GM18951 (cell line): ENCODE measurements around the gene S100P.
"Not testable (repeated sequence)": the region's sequence is repeated elsewhere in the genome, so short reads cannot be mapped to it uniquely, and the experiment has no call there.

Experiments used
- POLR2A ChIP-seq: IDR thresholded peaks from 4 replicates; pipeline ENCODE4 v1.6.1; 2011; ENCODE audit warnings: mild to moderate bottlenecking; ENCODE audit not compliant: insufficient read length, insufficient read depth; ENCODE audit errors: extremely low read depth
- in situ Hi-C: fragments of 300-500 bp; cut with MboI; formaldehyde crosslinking; loops from one replicate; pipeline ENCODE4 v1.12.0; 2022; ENCODE audit warnings: low sequenced_read_pairs, mixed read lengths, inconsistent platforms; ENCODE audit not compliant: unreplicated experiment

S100P gene

DNA sequence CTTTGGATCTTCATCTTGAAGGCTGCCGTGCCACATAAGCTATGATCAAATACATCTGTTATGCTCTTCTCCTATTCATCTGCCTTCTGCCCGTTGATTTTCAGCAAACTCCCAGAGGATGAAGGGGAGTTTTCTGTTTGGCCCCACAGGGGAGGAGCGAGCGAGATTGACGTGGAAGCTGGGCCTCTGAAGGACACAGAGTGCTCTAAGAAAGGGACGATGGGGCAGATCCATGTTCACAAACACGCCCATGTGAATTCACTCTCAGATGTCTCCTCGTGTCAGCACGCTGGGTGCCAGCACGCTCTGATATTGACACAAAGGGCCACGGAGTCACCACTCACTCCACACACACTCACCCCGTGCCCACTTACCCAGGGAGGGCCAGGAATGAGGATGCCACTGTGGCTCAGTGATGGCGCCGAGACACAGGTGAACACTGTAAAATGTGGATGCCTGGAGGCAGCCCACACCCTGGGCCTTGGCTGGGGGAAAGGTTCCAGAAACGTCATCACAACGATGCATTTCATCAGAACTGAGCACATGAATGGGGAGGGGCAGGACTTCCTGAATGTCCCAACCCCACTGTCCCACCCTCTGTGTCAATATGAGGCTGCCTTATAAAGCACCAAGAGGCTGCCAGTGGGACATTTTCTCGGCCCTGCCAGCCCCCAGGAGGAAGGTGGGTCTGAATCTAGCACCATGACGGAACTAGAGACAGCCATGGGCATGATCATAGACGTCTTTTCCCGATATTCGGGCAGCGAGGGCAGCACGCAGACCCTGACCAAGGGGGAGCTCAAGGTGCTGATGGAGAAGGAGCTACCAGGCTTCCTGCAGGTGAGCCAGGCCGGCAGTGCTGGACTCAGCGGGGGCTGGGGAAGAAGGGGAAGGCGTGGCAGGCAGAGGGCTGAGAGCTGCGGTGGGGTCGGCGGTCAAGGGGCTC lies at the start of gene S100P:
Gene S100P (plus strand): TSS at position 648 of the 946 bp plus-strand sequence. CDS start 55 bp downstream, at position 703.
- in situ Hi-C loops = no loop called here

DNA sequence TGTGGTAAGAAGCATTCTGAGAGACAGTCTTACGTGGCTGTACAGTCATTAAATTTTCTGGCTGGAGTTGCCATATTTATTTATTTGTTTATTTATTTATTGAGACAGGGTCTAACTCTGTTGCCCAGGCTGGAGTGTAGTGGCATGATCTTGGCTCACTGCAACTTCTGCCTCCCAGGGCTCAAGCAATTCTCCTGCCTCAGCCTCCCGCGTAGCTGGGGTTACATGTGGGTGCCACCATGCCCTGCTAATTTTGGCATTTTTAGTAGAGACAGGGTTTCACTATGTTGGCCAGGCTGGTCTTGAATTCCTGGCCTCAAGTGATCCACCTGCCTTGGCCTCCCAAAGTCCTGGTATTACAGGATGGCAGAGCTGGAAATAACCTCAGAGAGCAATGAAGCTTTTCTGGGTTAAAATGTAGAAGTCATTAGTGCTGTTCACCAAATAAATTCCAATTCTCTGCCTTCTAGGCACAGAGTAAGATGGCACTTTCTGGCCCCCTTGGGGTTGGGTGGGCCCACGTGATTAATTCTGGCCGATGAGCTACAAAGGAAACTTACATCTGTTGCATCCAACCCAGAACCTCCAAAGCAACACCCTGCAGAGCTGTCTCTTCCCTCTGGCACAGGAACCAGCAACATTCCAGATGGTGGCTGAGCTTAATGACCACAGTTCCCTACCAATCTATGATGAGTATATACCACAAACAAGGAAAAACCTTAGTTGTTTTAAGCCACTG lies 48.7 kb upstream of the S100P start:
- TF ChIP-seq POLR2A = no peak
- in situ Hi-C loops = no loop called here

More for the DNA sequence above, at the start of gene S100P:
- no peak for TF ChIP-seq POLR2A

DNA sequence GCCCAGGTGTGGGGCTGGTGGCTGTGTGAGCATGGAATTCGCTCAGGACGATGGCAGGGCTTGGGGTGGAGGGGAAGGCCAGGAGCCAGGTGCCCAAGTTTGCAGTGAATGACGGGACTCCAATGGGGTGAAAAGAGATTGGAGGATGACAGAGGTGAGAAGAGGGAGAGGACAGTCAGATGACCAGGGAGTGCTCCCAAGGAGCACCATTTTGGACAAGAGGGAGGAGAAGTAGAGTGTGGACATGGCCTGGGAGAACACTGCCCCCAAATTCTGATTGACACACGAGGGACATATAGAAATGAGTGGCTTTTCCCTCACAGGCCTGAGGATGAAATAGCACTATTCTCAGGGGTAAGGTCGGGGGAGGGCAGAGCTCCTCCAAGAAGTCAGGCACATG lies 46.5 kb upstream of the S100P start:
- TF ChIP-seq POLR2A = no peak
- in situ Hi-C loops = no loop called here

DNA sequence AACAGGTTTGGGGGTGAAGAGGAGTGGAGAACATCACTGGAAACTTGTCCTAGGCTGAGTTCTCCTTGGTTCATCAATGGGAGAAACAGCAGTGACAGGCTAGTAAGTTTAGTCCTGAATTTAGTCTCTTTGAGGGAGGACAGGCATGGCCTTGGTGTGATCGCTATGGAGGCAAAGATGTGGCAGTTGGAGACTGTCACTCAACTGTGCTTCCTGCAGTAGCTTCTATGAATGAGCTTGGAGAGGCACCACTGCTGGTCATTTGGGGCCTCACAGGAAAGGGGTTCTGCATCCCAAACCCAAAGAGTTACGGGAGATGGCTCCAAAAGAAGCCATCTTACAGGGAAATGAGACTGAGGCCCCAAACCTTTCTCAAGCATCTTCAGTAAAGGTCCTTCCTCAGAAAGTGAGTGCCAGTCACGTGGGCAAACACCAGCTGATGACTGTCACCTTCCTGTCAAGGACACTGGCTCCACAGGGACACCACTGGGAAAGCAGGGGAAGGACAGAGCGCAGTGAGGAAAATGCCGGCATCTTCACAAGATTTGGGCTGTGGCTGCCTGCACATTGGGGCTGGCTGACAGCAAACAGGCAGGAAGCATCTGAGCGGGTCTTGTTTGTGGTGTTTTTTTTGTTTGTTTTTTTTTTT lies 46.0 kb upstream of the S100P start:
- TF ChIP-seq POLR2A = no peak
- in situ Hi-C loops = no loop called here

DNA sequence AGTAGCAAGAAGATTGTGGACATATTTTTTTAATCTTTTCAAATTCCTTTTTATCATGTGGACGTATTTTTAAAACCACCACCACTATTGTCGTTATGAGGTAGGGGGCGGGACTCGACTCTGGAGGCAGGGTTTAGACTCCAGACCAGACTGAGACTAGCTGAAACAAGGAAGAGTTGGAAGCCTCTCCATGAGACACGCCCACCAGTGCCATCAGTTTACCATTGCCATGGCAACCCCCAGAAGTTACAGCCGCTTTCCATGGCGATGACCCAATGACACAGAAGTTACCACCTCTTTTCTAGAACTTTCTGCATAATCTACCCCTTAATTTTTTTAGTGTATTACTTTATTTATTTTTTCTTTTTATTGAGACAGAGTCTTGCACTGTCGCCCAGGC lies 44.5 kb upstream of the S100P start:
- in situ Hi-C loops = no loop called here
- TF ChIP-seq POLR2A = no peak

DNA sequence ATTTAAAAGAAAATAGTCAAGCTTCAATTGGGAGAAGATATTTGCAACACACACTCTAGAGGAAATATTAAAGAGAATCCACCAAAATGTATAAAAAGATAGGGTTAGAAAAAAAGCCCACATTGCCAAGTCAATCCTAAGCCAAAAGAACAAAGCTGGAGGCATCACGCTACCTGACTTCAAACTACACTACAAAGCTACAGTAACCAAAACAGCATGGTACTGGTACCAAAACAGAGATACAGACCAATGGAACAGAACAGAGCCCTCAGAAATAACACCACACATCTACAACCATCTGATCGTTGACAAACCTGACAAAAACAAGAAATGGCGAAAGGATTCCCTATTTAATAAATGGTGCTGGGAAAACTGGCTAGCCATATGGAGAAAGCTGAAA lies 39.5 kb upstream of the S100P start:
- in situ Hi-C loops = not testable (repeated sequence)

DNA sequence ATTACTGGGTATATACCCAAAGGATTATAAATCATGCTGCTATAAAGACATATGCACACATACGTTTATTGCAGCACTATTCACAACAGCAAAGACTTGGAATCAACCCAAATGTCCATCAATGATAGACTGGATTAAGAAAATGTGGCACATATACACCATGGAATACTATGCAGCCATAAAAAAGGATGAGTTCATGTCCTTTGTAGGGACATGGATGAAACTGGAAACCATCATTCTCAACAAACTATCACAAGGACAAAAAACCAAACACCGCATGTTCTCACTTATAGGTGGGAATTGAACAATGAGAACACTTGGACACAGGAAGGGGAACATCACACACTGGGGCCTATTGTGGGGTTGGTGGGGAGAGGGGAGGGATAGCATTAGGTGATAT lies 38.4 kb upstream of the S100P start:
- in situ Hi-C loops = not testable (repeated sequence)

DNA sequence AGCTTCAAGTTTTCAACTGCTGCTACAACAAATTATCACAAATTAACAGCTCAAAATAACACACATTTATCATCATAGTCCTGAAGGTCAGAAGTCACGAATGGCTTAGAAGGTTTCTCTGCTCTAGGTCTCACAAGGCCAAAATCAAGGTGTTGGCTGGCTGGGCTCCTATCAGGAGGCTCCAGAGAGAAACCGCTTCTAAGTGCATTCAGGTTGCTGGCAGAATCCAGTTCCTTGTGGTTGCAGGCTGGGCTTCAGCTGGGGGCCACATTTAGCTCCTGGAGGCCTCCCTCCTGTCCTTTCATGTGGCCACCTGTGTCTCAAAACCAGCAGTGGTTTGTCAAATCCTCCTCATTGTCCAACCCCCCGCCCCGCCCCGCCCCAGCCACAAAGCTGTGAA lies 37.8 kb upstream of the S100P start:
- in situ Hi-C loops = no loop called here
- TF ChIP-seq POLR2A = no peak

DNA sequence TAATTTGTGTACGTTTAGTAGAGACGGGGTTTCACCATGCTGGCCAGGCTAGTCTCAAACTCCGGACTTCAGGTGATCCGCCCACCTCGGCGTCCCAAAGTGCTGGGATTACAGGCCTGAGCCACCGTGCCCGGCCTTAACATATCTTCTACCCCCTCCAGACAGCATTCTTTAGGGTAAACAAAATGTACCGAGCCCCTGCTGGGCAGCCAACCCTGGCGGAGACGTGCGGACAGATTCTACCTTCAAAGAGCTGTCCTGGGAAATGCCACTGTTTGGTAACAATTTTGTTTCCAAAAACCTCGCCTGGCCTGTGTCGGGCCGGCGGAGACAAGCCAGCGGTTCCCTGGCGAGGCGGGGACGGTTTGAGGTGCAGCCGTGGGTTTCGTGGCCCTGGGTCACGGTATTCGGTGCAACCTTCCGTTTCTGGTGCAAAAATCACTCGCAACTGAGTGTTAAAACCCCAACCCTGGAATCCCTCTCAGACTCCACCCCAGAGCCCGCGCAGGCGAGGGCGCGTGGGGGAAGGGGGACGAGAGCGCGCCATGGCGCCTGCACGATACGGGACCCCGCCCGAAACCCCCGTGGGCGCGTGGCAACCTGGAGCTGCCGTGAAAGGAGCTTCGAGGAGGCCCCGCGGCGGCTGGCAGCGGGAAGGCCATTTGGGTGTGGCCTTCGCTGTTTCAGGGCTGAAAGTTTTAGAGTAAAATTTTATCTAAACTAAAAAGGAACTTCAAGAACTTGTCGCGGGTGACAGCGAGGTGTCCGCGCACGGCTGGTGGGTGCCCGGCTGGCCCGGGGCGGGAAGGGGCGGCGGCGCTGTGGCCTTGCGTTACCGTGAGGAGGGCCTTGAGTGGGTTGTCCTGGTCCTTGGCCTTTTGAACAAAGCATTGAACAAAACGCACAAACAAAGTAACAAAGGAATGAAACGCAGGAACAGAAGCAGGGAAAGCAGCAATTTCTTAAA lies 36.2 kb upstream of the S100P start:
- in situ Hi-C loops = no loop called here
- no peak for TF ChIP-seq POLR2A

DNA sequence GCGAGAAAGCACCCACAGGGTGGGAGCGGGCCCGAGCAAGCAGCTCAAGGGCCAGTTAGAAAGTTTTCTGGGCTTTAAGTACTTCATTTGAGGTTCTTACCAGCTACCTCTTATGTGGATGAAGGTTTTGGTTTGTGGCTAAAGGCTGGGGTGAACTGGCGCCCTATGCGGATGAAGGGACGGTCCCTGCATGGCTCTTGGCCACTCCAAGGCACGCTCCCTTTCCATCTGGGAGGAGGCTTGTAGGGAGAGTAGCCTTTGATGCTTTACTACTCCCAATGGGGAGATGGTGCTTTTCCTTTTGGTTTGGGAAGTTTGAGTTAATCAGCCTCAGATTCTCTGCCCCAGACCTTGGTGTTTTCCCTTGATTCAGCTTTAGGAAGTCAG lies 35.5 kb upstream of the S100P start:
- in situ Hi-C loops = no loop called here

DNA sequence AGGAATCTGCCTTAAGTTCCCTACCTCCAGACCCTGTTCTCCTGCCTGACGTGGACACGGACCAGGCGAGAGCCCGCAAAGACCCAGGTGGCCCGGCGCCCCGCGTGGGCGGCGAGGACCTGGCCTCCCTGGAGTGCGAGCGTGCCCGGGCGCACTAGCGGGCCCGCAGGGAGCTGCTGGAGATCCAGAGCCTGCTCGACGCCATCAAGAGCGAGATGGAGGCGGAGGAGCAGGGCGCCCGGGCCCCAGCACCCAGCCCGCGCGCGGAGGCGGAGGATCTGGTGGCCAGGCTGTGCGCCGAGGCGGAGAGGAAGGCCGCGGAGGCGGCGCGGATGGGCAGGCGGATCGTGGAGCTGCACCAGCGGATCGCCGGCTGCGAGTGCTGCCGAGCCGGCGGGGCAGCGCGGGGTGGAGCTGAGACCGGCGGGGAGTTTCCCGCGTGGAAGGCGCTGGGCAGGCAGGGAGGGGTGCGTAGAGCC lies 35.0 kb upstream of the S100P start:
- in situ Hi-C loops = no loop called here
- no peak for TF ChIP-seq POLR2A

More for the DNA sequence above, 35.5 kb upstream of the S100P start:
- TF ChIP-seq POLR2A = no peak

DNA sequence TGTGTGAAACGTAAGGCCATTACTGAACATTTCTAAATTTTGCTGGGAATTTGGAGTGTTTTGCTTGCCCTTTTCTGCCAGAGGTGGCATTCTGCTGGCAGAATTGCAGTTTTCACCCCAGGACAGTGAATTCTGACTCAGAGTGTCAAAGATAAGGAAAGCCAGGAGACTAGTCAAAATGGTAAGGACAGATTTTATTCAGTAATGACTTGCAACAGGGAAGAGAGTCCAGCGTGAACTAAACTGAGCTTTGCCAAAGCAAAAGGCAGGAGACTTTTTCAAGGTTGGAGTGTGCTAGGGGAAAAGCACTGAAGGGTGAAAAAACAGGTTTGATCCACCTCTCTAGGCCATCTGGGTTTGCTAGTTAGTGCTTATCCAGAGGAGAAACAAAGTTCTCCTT lies 33.8 kb upstream of the S100P start:
- no peak for TF ChIP-seq POLR2A
- in situ Hi-C loops = no loop called here

DNA sequence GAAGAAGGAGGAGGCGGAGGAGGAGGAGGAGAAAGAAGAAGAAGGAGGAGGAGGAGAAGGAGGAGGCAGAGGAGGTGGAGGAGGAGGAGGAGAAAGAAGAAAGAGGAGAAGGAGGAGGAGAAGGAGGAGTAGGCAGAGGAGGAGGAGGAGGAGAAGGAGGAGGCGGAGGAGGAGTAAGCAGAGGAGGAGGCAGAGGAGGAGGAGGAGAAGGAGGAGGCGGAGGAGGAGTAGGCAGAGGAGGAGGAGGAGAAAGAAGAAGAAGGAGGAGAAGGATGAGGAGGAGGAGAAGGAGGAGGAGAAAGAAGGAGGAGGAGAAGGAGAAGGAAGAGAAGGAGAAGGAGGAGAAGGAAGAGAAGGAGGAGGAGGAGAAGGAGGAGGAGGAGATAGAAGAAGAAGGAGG lies 33.2 kb upstream of the S100P start:
- no peak for TF ChIP-seq POLR2A

DNA sequence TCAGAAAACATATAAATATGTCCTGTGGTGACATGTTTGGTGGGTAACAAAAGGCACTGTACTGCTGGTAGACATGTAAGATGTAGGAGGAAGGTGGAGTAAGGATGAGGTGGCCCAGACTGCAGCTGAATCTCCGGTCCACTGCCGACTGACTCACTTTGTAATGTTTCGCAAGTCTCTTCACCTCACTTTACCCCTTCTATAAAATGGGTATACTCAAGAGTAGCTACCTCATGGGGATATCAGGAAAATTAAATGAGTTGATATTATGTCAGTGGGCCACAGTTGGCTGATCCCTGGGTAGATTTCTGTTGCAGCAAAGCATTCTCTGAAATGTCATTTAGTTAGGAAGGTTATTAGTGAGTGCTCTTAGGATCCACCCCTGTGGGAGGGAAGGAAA lies 31.1 kb upstream of the S100P start:
- TF ChIP-seq POLR2A = no peak
- in situ Hi-C loops = no loop called here

More for the DNA sequence above, 33.2 kb upstream of the S100P start:
- in situ Hi-C loops = no loop called here
